ENCODE measurements around the gene SKIL.
A peak's percentile ranks its signal among the peaks of the same experiment; 100 is the strongest.

Gene SKIL

GRCh38 chr3:170355738-170356595 lies 1.5 kb upstream of the SKIL start:
- Histone ChIP-seq H3K27ac (ENCODE audit: poor library complexity, severe bottlenecking) (peak overlapping the region; percentile 91), H3K4me1 (ENCODE audit: insufficient read depth, poor library complexity, severe bottlenecking) (peaks cover 25% of the 10 kb centered on the region), H3K9me3 (ENCODE audit: severe bottlenecking) (no peaks in the 10 kb centered on the region), H3K36me3 (ENCODE audit: low read depth) (peaks cover 20% of the 10 kb centered on the region), H3K4me3 (ENCODE audit: severe bottlenecking) (peak overlapping the region; percentile 96), H3K27me3 (ENCODE audit: insufficient read depth, poor library complexity, severe bottlenecking) (no peaks in the 10 kb centered on the region)
- no peak for DNase-seq (ENCODE audit: low spot score)
- ATAC-seq (ENCODE audit: low read depth), result no peak
- TF ChIP-seq, protein P1, sequence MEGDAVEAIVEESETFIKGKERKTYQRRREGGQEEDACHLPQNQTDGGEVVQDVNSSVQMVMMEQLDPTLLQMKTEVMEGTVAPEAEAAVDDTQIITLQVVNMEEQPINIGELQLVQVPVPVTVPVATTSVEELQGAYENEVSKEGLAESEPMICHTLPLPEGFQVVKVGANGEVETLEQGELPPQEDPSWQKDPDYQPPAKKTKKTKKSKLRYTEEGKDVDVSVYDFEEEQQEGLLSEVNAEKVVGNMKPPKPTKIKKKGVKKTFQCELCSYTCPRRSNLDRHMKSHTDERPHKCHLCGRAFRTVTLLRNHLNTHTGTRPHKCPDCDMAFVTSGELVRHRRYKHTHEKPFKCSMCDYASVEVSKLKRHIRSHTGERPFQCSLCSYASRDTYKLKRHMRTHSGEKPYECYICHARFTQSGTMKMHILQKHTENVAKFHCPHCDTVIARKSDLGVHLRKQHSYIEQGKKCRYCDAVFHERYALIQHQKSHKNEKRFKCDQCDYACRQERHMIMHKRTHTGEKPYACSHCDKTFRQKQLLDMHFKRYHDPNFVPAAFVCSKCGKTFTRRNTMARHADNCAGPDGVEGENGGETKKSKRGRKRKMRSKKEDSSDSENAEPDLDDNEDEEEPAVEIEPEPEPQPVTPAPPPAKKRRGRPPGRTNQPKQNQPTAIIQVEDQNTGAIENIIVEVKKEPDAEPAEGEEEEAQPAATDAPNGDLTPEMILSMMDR (IDR thresholded peaks at IDR 0.05; ENCODE audit: poor library complexity, severe bottlenecking), result no peak

DNA sequence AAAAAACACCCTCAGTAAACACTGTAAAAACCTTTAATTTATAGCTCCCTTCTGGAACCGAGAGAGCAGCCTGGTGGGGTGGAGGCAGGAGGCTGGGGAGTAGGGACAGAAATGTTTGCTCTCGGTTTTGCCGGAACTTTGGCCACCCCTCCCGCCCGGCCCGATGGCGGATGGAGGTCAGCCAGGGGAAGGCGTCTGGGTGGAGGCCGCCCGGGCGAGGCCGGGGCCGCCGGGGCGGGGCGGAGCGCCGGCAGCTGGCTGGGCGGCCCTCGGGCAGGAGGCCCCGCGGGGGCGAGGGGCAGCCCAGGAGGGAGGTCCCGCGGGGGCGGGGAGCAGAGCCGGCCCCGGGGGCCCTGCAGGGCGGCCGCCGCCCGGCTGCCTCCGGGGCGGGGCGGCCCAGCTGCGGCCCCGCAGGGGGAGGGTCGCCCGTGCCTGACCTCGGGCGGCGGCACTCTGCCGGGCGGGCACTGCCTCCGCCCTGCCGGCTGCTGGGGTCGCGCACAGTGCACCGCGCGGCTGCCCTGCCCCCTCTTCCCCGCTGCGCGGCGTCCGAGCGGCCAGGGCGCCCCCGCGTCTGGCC lies 829 bp upstream of the SKIL start:
- peaks cover 26% of the 10 kb centered on the region for H3K36me3 ChIP-seq (ENCODE audit: low read depth)
- DNase-seq (ENCODE audit: low spot score) (no peak), ATAC-seq (ENCODE audit: low read depth) (peak; percentile 57)
- TF ChIP-seq, protein P1 (IDR thresholded peaks at IDR 0.05; ENCODE audit: poor library complexity, severe bottlenecking), result no peak
- no peaks in the 10 kb centered on the region for H3K27me3 ChIP-seq (ENCODE audit: insufficient read depth, poor library complexity, severe bottlenecking)
- peak overlapping the region; percentile 91 for H3K27ac ChIP-seq (ENCODE audit: poor library complexity, severe bottlenecking)
- no peaks in the 10 kb centered on the region for H3K9me3 ChIP-seq (ENCODE audit: severe bottlenecking)
- peaks cover 28% of the 10 kb centered on the region for H3K4me1 ChIP-seq (ENCODE audit: insufficient read depth, poor library complexity, severe bottlenecking)
- peak overlapping the region; percentile 96 for H3K4me3 ChIP-seq (ENCODE audit: severe bottlenecking)

DNA sequence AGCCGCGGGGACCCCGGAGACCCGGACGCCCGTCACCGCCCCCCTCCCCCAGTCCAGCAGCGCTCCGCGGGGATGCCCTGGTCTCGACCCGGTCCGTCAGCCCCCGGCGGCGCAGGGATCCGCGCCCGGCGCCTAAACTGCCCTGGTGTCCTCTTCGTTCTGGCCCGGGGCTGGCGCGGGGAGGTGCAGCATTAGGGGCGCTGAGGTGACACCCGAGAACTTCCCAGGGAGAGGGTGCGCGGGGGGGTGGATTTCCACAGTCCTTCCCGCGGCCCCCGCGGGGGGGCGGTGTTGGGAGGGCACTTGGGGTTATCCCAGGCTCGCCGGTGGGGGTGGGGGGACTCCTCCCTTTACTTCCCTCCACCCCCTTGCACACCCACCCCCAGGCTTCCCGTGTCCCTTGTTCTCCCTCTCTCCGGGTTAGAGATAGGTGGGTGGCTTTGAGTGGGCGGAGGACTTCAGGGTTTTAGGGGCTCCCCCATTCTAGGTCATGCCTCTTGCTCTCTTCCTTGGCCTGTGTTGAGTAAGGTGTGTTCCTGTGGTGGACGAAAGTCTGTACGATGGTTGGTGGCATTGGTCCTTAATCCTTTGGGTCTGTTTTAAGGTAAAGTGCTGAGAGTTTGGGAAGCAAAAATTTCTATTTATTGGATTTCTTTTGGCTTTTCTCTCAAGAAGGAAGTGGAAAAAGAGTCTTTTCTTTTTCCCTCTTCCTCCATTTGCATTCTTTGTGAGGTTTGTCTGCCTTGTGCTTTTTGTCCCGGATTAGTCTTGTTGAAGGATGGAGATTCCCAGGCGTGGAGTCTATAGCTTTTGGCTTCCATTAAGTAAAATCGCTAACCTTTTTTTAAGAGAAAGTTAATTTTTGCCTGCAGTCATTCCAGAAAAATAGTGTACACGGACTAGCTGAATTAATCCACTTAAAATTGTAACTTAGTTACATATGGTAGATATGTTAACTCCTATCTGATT lies 811 bp downstream of the SKIL start:
- no peaks in the 10 kb centered on the region for H3K27me3 ChIP-seq (ENCODE audit: insufficient read depth, poor library complexity, severe bottlenecking)
- DNase-seq (ENCODE audit: low spot score) (peak; percentile 79), ATAC-seq (ENCODE audit: low read depth) (peak; percentile 19)
- peaks cover 31% of the 10 kb centered on the region for H3K4me1 ChIP-seq (ENCODE audit: insufficient read depth, poor library complexity, severe bottlenecking)
- H3K27ac ChIP-seq (ENCODE audit: poor library complexity, severe bottlenecking), result peak overlapping the region; percentile 91
- H3K9me3 ChIP-seq (ENCODE audit: severe bottlenecking), result no peaks in the 10 kb centered on the region
- TF ChIP-seq, protein P1 (IDR thresholded peaks at IDR 0.05; ENCODE audit: poor library complexity, severe bottlenecking), result peak; percentile 59
- peaks cover 42% of the 10 kb centered on the region for H3K36me3 ChIP-seq (ENCODE audit: low read depth)
- peak overlapping the region; percentile 96 for H3K4me3 ChIP-seq (ENCODE audit: severe bottlenecking)

GRCh38 chr3:170359178-170359704 lies 1.7 kb downstream of the SKIL start:
- Histone ChIP-seq H3K27ac (ENCODE audit: poor library complexity, severe bottlenecking) (peak overlapping the region; percentile 91), H3K36me3 (ENCODE audit: low read depth) (peaks cover 48% of the 10 kb centered on the region), H3K4me3 (ENCODE audit: severe bottlenecking) (peak overlapping the region; percentile 96), H3K4me1 (ENCODE audit: insufficient read depth, poor library complexity, severe bottlenecking) (peaks cover 31% of the 10 kb centered on the region), H3K27me3 (ENCODE audit: insufficient read depth, poor library complexity, severe bottlenecking) (no peaks in the 10 kb centered on the region), H3K9me3 (ENCODE audit: severe bottlenecking) (no peaks in the 10 kb centered on the region)
- ATAC-seq (ENCODE audit: low read depth) (no peak), DNase-seq (ENCODE audit: low spot score) (no peak)
- TF ChIP-seq, protein P1 (IDR thresholded peaks at IDR 0.05; ENCODE audit: poor library complexity, severe bottlenecking), result no peak

Data from RWPE2 (cell line).